GM18951 (cell line): ENCODE measurements around the gene PIK3R1.

Experiments used
- POLR2A ChIP-seq: IDR thresholded peaks from 4 replicates; pipeline ENCODE4 v1.6.1; 2011; ENCODE audit warnings: mild to moderate bottlenecking; ENCODE audit not compliant: insufficient read length, insufficient read depth; ENCODE audit errors: extremely low read depth
- in situ Hi-C: fragments of 300-500 bp; cut with MboI; formaldehyde crosslinking; loops from one replicate; pipeline ENCODE4 v1.12.0; 2022; ENCODE audit warnings: low sequenced_read_pairs, mixed read lengths, inconsistent platforms; ENCODE audit not compliant: unreplicated experiment

Gene PIK3R1

GRCh38 chr5:68266457-68266856 is 50.9 kb downstream of the PIK3R1 start:
- TF ChIP-seq POLR2A: no peak
- in situ Hi-C loops: no loop called here

DNA sequence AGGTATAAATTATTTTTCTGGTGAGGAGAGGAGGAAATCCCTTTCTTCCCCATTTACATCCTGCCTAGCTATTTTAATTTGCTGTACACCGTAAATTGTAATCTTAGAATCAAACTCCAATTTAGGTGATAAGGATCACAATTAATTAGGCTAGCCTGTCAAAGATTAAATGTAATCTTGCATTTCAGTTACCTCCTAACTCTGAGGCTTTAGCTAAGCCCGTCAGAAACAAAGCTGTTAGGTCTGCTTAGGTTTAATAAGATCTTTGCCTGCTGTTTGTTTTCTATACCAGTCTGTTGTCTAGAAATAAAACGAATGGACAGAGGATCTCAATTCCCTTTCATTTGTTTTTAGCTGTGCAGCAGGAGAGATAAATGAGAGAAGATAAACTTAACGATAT is 51.5 kb downstream of the PIK3R1 start:
- in situ Hi-C loops: no loop called here
- TF ChIP-seq POLR2A: no peak

DNA sequence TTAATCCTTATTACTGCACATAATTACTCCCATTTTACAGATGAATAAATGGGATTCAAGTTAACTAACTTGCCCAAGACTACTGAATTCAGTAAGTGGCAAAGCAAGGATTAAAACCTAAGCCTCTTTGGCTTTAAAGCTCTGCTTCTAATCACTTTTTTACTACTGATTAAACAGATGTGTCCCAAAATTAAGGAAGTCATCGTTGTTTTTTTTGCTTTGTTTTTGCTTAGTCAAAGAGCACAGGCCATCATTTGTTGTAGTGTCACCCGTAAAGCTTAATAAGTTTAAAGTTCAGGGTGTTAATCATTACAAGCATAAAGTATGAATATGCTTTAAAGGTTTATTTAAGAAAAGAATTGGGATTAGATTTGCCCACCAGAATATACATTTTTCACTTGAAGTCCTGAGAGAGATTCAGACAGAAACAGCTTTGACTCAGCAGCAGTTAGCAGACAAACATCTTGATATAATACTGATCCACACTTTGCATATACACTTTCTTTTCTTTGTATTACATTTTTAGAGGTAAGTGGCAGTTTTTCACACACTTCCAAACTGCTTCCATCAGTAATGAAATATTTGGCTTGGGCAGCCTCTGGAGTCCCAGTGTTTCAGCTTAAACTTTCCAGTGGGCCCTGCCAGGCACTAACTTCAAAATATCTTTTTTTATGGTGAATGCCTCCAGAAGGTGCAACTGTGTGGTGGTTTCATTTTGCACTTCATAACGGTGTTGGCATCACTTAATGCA is 52.7 kb downstream of the PIK3R1 start:
- in situ Hi-C loops: no loop called here
- no peak for TF ChIP-seq POLR2A

GRCh38 chr5:68268852-68269130 is 53.2 kb downstream of the PIK3R1 start:
- no peak for TF ChIP-seq POLR2A
- in situ Hi-C loops: no loop called here

DNA sequence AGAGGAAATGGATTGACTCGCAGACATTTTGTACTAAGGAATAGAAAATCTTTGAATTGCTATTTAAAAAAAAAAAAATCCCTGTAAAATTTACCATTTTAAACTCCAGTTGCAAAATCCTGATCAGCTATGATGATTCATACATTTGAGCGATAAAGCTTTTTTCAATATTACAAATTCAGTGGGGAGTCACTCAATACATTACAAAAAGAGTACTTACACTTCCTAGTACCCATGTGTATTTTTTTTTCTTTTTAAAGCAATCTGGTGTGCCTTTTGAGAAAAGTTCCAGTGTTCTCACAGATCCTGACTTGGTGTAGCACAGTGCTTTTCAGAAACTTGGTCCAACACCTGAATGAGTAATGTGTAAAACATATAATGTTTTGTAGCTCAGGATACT is 54.3 kb downstream of the PIK3R1 start:
- in situ Hi-C loops: no loop called here

DNA sequence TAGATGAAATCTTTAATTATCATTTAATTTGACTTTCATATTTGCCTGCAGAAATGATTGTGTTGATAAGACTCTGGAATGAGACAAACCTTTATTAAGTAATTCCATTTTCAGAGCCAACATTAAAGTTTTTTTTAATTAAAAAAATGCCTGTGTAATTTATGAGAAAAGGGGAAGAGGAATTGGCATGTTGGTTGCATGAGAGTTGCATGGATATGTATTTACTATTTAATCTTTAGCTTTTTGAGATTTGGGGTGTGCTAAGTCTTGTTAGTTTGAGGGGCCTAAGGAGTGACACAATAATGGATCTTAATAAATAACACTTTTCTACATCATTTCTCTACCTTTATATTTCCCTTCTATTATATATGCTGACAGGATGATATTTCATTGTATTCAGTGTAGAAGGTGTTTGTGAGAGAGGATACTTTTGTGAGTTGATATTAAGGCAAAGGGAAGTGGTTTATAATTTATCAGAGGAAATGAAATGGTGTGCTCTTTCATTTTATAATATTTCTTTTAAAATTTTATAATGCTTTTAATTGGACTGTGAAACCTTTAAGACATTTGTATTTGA is 54.9 kb downstream of the PIK3R1 start:
- no peak for TF ChIP-seq POLR2A
- in situ Hi-C loops: no loop called here

More for the DNA sequence above, 54.3 kb downstream of the PIK3R1 start:
- no peak for TF ChIP-seq POLR2A

- no peak for TF ChIP-seq POLR2A
- in situ Hi-C loops: no loop called here
These were observed 55.6 kb downstream of the PIK3R1 start for GRCh38 chr5:68271124-68271523.

- TF ChIP-seq POLR2A: no peak
- in situ Hi-C loops: no loop called here
These were observed 56.7 kb downstream of the PIK3R1 start for GRCh38 chr5:68272289-68272688.

DNA sequence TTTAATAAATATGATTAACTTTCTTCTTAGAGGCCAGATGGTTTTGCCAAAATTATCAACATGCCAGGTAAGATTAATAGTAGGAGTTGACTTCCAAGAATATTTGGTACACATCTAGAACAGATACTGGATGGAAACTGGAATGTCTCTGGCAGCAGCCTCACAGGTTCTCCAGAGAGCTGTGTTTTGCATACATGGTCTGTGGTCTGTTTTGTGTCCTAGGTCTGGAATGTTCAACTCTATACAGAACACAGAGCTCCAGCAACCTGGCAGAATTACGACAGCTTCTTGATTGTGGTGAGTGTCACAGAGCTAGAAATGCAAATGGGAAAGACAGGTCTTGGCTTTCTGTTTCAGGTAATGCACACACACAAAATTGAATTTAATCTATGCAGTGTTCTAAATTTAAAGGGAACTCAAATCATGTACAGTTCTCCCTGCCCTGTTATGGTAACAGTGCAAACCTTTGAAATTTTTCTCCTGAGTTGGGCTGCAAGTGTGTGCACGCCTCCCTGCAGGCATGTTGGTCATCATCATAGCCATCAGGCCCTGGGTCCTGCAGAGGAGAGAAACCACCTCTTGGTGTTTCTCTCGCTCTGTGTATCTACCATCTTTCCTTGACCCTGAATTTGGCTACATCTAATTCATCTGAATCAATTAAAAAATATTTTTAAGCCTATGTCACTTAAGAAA is 58.3 kb downstream of the PIK3R1 start:
- in situ Hi-C loops: no loop called here
- TF ChIP-seq POLR2A: peak; percentile 21

- no peak for TF ChIP-seq POLR2A
- in situ Hi-C loops: loop anchor here (25.0 kb wide), 1 partner anchor 737 kb away; no protein-coding TSS in a partner anchor
These were observed 59.5 kb downstream of the PIK3R1 start for GRCh38 chr5:68274847-68275651.

- in situ Hi-C loops: loop anchor here (25.0 kb wide), 1 partner anchor 736 kb away; no protein-coding TSS in a partner anchor
- TF ChIP-seq POLR2A: no peak
These were observed 61.2 kb downstream of the PIK3R1 start for GRCh38 chr5:68276740-68277139.

GRCh38 chr5:68277431-68277830 is 61.9 kb downstream of the PIK3R1 start:
- no peak for TF ChIP-seq POLR2A
- in situ Hi-C loops: loop anchor here (25.0 kb wide), 1 partner anchor 735 kb away; no protein-coding TSS in a partner anchor

DNA sequence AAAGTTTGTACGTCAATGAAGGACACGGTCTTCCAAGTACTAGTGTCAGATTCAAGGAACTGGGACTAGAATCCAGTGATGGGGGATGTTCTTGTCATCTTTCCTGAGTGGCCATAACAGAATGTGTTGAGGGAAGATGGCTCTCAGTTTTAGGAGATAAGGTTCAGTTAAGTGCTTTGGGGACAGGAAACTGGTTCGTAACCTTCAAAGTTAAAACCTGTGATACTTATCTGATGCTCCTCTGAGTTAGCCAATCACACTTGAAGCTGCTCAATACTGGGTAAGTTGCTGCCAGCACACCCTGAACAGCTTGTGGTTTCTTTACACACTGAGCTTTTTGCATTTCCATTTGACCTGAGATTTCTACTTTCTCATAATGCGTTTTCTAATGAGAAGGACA is 64.4 kb downstream of the PIK3R1 start:
- in situ Hi-C loops: loop anchor here (25.0 kb wide), 1 partner anchor 732 kb away; no protein-coding TSS in a partner anchor
- TF ChIP-seq POLR2A: no peak
